Neural cell (in vitro differentiated cells): ENCODE measurements around the gene BTBD17.

Experiments used
- POLR2AphosphoS5 ChIP-seq: IDR thresholded peaks from 2 replicates; pipeline ENCODE4 v1.6.1; 2012
- TF ChIP-seq, protein P1 (sequence below): fragments of 450-650 bp; IDR thresholded peaks from 2 replicates; pipeline ENCODE4 v1.5.1; 2014; ENCODE audit warnings: antibody characterized with exemption, mild to moderate bottlenecking, moderate library complexity; ENCODE audit not compliant: poor library complexity, severe bottlenecking

DNA sequence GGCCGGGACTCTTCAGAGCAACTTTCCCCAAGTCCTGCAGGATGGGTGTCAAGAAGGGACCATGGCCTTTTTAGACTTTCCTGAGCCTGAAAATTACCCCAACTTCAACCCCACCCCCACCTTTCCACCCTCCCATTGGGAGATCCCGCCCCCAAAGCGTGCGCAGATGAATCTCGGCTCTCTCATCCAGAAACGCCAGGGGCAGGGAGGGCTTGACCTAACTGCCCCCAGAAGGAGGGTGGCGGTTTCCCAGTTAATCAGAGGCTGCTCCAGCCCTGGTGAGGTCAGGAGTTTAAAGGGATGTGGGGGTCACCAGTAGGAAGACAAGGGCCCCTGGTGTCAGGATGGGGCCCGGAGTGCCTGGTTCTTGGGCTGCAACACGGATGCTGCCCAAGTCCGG, 35.2 kb downstream of the BTBD17 start:
- TF ChIP-seq, protein P1, sequence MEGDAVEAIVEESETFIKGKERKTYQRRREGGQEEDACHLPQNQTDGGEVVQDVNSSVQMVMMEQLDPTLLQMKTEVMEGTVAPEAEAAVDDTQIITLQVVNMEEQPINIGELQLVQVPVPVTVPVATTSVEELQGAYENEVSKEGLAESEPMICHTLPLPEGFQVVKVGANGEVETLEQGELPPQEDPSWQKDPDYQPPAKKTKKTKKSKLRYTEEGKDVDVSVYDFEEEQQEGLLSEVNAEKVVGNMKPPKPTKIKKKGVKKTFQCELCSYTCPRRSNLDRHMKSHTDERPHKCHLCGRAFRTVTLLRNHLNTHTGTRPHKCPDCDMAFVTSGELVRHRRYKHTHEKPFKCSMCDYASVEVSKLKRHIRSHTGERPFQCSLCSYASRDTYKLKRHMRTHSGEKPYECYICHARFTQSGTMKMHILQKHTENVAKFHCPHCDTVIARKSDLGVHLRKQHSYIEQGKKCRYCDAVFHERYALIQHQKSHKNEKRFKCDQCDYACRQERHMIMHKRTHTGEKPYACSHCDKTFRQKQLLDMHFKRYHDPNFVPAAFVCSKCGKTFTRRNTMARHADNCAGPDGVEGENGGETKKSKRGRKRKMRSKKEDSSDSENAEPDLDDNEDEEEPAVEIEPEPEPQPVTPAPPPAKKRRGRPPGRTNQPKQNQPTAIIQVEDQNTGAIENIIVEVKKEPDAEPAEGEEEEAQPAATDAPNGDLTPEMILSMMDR, result no peak
- no peak for TF ChIP-seq POLR2AphosphoS5
